Fibroblast of skin of abdomen (primary cell): ENCODE results near the gene DHRS1.

Experiments
- DNase-seq: peaks from one replicate; pipeline ENCODE4 v3.0.0-alpha.2; 2013

Gene DHRS1

DNA sequence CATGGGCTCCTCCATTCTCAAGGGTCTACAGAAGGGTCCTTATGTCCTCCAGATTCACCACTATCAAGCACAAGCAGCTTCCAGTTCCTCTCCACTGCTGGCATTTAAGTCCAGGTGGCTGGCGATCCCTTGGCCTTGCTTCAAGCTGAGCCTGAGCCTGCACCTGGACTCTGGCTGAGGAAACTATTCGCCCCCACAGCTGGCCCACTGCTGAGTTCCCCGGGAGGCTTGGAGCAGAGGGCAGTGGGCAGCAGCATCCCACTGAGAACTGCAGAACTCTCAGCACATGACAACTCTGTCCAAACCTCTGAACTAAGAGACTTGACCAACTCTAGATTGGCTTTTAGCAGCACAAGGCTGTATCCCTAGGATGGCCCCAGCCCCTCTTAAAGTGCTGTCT is 16.8 kb downstream of the DHRS1 start:
- DNase-seq = no peak

DNA sequence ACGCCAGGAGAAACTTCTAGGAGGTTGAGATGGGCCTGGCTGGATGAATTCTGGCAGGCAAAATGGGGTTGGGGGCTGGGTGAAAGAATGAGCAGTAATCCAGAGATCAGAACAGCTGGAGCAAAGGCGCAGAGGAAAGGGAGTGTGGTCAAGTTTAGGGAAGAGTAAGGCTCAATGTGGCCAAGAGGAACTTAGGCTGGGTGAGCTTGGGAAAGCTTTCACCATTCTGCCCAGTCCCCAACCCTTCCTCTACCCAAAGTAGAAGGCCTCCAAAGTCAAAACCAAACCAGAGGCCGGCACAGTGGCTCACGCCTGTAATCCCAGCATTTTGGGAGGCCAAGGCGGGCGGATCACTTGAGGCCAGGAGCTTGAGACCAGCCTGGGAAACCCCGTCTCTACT is 17.9 kb downstream of the DHRS1 start:
- DNase-seq = no peak

DNA sequence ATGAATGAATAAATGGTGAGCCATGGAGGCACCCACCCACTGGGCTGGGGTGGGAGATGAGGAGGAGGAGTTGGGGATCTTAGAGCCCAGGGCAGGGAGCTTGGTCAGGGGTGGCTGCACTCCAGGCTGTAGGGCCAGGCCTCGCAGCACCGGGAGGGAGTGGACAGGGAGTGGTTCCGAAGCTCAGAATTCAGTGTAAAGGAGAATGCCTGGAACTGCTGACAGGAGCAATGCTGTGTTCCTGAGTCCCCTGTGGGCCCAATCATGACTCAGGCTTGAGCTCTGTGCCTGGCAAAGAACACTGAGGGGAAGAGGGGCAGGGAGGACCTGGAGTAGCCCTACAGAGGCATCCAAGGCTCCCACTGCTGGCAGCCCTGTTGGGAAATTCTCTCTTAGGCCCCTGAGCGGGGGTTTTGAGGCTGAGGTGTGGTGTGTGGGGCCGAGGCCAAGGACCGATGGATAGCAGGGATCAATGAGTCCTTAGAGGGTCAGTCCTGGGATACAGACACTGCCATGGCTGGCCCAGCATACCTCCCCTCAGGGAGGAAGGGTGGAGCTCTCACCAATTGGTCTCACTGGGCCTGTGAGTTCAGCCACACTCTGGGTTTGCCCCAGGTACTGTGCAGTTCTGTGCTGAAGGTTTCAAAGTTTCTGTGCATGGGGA is 18.7 kb downstream of the DHRS1 start:
- DNase-seq = no peak

DNA sequence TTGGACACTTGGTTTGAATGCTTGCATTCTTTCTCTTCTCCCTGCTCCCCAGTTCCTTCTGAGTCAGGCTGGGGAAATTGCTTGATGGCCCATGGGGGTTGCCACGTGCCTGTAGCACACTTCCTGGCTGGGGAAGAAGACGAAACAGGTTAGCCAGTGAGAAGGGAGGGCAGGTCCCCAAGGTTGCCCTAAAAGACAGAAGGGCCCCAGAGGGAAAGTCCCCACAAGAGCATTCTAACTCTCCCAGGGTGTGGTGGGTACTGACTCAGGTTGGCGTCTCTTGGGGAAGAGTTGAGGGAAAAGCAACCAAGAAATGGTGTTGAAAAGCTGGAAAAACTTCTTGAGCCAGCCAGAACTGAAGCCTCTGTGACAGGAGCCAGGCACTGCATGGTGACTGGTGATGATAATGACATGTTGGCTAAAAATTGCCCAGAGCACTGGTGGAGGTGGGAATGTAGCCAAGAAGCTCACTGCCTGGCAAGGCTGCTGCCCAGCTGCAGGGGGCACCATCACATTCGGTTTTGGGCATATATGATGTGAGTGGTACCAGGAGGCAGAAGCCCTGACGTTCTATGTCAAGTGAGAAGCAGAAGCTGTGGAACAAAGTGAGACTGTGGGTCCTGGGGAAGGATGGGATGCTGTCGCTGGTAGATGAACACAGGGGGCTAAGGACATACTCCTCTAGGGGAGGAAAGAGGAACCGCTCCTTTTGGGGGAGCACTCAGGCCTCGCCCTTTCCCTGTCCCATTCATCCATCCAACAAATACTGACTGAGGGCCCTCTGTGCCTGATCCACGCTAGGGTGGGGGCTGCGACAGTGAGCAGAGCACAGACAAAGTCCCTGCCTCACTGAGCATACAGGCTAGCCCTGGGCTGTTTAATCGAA is 20.0 kb downstream of the DHRS1 start:
- DNase-seq = no peak

DNA sequence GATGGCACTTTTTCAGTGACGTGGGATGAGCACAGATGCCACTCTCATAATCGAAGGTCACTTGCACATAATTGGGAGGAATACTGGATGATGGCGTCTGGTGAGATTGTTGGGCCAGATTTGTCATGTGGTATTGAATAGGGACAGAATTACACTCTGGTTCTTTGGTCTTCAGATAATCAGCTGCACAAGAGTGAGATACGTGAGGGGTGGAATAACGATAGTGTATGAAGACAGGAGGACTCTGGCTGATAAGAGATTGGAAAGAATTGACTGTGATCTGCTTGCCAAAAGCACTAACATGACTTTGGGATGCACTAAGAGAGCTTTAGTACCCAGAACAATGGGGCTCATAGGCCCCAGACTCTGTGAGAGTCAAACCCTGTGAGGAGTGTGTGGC is 21.2 kb downstream of the DHRS1 start:
- DNase-seq = no peak

DNA sequence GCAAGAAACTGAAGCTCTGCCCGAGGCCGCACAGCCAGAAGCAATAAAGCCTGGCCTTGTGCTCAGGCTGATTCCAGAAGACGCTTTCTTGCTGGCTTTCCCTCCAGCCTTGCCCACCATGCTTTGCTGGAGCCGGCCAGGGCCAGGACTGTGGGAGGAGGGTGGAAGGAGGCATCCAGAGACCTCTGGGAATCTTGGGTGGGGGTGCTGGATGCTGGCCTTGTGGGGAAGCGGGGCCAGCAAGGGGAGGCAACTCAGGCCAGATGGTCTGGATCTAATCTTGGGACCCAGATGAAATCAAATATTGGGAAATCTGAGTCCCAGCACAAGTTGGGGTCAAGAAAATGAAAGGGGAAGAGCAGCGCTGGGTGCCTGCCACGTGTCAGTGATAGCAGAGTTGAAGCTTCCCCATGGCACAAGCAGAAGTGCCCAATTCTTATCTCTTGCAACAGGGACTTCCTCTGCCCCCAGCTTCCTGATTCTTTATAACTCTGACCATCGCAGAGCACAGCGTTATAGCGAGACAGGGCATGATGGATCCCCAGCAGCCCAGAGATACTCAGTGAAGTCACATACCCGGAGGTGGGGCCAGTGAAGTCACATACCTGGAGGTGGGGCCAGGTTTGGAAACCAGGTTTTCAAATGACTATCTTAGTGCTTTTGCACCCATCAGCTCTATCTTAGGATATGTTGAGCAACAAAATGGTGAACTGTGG is 21.8 kb downstream of the DHRS1 start:
- no peak for DNase-seq

DNA sequence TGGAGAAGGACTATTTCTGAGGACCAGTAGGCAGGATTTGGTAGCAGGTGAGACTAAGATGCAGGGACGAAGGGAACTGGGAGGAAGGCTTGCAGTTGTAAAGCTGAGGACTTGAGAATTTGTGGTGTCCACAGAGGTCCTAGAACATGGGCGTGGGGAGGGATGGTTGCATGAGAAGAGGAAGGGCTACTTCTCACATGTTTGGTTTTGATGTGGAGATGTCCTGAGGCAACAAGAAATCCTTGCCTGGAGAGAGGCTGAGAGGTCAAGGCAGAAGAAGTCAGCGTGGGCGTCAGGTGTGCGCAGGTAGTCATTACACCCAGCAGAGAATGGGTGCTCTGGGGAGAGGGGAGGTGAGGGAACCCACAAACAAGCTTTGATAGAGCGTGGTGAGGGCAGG is 22.5 kb downstream of the DHRS1 start:
- no peak for DNase-seq

DNA sequence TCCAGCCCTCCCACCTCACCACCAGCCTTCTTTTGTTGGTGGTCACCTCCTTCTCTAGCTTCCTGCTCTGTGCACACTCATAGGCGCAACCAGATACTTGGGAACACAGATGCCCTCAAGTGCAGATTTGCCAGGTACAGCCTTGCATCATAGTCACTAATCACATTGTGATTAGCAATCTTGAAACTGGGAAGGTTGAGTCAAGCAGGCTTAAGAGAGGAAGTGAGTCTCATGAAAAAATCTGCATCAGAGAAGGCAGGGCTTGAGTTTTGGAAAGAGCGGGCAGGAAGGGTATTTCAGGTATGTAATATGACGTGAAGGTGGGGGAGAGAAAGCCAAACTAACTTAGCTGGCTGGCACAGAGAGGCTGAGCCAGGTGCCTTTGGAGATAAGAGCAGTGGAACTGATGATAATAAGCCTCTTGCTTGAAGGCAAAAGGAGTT is 25.5 kb downstream of the DHRS1 start:
- no peak for DNase-seq

DNA sequence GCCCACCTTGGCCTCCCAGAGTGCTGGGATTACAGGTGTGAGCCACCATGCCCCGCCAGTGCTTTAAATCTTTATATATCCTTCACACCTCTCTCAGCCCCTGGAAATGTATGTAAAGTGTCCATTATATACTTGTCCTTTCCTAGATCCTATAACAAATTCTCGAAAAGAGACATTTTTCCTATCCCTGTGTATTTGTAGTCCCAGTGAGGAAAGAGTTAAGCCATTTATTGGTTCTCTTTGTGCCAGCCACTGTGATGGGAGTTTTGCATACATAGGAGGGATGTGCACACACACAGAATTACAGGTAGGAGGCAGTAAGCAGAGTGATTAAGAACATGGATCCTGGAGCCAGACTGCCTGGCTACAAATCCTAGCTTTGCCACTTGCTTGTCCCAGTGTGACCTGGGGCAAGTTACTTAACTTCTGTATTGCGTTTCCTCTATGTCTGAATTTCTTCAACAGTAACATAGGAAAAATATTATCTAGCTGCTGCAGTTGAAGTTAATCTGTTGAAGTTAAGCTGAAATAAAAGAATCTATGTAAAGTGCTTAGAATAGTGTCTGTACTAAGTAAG is 26.1 kb downstream of the DHRS1 start:
- no peak for DNase-seq

DNA sequence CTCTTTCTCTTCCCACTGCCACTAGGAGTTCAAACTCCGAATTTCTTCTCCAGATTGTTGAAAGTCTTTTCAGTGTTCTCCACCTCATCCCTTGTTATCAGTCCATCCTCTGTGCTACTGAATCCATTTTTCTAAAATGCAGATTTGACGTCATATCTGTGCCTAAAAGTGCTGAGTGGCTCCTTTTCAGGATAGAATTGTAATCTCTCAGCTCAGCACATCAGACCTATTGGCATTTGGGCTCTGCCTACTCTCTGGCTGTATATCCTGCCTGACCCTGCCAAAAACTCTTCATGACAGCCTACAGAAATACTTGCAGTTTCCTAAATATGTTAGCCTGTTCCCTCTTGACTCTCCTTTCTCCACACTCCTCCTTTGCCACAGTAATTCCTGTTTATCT is 27.1 kb downstream of the DHRS1 start:
- DNase-seq = no peak

DNA sequence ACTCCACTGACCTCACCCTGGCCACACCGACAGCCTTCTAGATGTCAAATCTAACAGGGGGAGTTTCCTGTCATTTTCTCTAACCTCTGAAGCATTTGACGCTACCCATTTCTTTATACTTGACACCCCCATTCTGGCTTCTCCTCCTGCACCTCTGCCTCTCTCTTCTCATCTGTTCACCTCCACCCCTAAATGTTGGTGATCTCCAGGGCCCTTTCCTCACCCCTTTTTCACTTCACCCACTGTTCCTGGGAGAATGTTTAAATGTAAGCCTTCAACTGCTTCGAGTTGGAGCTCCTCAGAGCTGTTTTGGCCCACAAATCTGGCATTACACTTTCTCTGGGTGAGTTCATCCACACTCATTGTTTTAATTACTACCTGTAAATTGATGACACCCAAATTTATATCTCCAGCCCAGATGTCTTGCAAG is 27.7 kb downstream of the DHRS1 start:
- no peak for DNase-seq

DNA sequence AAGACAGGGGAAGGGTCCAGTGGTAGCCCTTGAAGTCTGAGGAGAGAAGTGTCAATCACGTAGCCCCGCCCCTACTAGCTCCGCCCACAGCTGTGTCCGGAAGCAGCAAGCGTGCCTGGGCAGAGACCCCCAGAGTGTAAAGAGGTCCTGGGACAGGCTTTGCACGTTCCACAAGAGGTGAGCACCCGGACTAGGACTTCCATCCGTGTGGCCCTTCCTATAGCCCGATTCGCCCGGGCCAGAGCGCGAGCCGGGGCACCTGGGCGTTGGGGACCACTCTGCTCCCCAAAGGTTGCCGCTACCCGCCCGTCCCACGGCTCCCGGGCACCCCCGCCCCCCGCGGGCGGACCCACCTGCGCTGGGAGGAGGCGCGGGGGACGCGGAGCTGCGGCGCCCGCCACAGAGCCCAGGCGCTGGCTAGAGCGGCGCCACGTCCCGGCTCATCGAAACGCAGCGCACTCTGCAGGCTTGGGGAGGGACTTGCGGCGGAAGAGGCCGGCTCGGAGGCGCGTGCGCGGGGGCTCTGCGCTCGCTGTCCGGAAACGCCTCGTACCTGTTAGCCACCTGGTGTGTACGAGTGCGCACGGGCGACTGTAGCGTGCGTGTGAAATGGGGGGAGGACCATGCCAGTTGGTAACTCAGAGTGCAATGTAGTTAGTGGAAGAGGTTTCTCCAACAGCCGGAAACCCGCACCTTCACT is 28.3 kb downstream of the DHRS1 start, which contains the start of gene RABGGTA:
RABGGTA (minus strand) TSS at position 464 of the 700 bp plus-strand sequence. CDS start 482 bp downstream, outside the sequence.
- DNase-seq = peak; percentile 86

DNA sequence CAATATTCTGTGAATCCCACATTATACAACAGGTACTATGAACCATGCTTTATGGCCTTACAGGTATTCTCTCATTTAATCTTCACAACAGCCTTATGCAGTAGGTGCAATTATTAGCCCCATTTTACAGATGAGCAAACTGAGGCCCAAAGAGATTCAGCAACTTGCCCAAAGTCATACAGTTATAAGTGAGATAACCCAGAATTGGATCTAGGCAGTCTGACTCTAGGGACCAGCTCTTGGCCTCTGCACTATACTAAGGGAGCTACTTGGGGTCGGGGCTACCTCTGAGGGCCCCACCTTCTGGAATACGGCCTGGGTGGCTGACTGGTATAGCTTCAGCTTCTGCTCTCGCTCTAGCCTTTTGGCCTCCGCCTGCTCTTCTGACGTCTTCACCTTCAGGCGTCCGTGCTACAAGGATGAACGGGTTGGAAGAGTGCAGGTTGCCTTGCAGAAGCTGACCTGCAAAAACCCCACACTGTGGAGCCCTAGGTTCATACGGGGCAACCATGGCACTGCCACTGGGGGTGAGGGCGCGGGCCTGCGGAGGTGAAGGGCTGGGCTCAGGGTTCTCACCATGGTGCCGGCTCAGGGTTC is 28.9 kb downstream of the DHRS1 start:
- no peak for DNase-seq

DNA sequence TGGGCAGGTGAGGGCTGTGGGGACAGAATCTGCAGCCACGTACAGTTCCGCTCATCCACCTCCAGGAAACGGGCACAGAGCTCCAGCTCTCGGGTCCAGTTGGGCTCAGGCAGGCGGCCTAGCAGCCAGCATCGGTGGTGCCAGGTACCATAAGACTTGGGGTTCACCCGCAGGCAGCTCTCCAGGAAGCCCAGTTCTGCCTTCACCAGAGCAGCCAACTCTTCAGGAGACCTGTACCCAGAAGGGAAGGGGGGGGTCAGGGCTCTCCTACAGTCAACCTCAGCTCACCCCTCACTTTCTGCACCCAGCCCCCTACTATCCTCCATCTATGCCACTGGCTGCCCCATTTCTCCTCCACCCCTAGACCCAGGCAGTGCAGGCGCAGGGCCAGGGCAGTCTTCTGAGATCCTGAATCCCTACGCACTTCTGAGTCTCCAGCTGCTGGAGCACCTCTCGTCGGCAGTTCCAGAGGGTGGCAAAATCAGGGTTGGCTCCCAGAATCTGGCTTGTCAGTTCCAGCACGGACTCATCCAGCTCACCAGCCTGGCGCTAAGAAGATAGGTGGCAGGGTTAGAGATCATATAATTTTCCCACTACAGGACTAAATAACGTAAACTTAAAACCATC is 29.6 kb downstream of the DHRS1 start:
- no peak for DNase-seq

DNA sequence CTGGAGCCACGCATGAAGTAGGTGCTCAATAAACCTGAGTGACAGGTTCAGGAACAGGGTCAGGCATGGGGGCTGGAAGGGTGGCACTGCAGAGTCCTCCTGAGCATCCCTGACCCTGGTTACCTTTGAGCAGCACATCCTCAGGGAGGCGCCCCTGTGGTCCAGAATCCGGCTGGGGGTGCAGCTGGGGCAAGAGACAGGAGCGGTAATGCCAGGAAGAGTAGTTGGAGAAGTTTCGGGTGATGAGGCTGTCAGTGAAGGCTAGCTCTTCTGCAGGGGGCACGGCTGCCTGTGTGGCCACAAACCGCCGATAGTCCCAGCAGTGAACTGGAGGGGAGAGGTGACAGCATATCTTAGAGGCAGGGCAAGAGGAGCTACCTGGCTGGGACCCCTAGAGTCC is 30.2 kb downstream of the DHRS1 start:
- DNase-seq = no peak

DNA sequence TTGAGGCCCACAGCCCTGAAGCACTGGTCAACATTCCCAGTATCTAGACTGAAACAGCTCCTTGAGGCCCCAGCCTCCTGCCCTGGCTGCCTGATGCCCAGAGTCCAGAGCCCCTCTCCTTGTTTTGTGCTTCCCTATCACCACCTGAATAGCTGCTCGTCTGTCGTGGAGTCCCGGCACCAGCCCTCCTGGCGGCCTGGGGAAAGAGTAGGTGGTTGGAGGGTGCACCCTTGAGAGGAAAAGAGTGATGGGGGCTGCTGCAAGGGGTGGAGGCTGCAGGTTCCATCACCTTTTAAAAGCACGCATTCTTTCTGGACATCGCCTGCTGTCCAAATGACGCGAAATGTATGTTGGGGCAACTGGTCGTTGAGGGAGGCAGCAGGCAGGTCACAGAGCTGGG is 31.4 kb downstream of the DHRS1 start:
- no peak for DNase-seq

DNA sequence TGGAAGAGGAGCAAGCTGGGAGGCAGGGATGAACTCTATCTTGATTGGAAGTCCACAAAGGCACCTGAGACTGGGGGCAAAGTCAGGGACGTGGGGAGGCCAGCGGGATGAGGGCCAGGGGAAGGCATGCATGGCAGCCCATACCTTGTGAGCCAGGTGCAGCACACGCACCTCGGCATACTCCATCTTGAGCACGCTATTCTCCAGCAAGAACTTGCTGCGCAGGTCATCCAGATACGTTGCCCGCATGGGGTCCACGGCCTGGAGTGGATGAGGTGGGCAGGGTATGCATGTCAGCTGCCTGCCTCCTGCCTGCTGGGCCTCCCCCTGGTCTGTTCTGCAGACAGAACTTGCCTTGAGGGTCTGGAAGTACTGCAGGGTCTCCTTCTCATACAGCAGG is 32.1 kb downstream of the DHRS1 start:
- DNase-seq = no peak

DNA sequence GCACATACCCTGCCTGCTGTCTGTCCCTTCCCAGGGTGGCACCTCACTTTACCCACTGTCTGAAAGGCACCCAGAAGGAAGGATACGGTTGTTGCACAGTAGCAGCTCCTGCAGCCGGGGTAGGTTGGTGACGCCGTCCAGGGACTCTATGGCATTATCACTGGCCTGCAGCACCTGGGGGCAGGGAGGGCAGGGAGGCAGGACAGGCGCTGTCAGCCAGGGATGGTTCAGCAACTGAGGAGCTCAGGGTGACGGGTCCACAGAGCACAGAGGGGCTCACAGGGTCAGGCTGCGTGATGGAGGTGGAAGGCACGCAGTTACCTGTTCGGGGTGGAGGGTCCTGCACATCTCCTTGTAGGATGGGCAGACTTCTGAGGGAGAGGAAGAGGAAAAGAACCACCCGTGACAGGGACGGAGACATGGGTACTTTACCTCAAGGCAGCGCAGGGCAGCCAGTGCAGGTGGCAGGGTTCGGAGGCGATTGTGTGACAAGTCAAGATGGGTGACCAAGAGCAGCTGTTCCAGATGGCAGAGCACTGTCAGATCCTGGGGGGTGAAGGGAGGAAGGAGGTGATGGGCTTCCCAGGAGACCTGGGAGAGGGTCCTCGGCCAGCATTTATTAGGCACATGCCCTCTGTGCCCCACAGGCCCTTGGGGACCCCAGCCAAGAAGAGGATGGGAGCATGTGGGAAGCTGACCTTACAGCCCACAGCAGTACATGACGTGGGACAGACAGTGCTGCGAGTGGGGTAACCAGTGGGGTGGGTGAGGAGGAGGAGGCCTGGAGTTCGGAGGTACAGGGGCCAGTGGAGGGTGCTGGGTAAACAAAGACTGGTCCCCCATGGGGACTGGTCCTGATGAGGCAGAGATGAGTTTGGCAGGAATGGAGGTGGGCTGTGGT is 33.0 kb downstream of the DHRS1 start:
- no peak for DNase-seq

DNA sequence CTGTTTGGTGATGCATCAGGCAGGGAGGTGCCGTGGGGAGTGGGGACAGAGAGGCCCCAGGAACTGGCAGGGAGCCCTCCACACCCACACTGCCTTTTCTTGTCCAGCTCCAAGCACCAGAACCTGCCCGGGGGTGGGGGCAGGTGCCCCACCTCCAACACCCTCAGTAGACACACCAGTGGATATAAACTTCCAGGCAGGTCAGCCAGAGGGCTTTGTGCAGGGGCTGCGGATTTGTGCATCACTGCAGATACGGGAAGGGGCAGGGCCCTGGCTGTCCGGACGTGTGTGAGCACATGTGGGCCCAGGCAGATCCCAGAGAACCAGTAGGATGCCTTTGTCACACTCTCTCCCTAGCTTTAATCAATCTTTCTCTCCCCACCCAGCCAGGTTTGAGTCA is 35.3 kb downstream of the DHRS1 start:
- no peak for DNase-seq

DNA sequence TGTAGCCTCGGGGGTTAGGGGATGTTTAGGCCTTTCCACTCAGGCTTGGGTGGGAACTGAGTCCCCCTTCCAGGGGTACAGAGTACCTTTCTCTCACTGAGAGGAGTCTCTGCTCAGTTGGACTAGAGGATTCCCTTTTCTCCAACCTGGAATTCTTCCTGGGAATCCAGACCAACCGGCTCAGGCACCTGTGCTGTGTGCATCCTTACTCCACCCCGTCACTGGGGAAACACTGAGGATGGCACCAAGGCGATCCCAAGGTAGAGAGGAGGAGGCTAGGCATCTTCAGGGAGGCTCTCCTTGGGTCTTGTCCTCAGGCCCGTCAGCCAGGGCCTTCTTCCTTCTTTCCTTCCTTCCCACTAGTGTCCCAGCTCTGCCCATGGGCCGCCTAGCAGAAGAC is 35.7 kb downstream of the DHRS1 start:
- DNase-seq = no peak
